ENCODE measurements around the gene CSNK1E.

The CSNK1E gene

GRCh38 chr22:38305471-38306448, 11.5 kb downstream of the CSNK1E start:
- DNase-seq (ENCODE audit: low spot score), result no peak

DNA sequence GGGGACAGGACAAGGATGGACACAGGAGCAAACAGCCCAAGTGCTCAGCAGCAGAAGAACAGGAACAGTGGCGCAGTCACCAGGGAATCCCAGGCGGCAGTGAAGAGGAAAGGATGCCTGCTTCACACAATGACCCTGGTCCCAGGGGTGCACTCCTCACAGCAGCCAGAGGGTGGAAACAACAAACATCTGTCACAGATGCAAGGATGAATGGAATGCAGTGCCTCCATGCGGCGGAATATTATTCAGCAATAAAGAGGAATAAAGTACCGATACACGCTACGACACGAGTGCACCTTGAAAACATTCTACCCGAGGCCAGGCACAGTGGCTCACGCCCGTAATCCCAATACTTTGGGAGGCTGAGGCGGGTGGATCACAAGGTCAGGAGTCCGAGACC, 12.7 kb downstream of the CSNK1E start:
- DNase-seq (ENCODE audit: low spot score), result no peak

DNA sequence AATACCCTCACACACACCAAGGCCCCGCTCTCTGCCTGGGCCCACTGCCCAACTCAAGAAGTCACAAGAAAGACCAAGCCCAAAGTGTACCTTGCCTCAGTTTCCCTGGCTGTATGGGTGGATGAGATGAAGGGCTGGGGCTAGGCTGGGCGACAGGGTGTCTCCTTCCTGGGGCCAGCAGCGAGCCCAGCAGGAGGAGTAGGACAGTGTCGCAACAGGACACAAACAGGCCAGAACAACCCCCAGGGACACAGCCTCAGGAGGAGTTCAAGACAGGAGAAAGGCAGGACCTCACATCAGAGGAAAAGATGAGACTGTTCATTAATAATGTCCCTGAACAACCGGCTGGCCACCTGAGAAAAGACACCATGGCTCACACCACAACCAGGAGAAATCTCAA, 13.3 kb downstream of the CSNK1E start:
- no peak for DNase-seq (ENCODE audit: low spot score)

DNA sequence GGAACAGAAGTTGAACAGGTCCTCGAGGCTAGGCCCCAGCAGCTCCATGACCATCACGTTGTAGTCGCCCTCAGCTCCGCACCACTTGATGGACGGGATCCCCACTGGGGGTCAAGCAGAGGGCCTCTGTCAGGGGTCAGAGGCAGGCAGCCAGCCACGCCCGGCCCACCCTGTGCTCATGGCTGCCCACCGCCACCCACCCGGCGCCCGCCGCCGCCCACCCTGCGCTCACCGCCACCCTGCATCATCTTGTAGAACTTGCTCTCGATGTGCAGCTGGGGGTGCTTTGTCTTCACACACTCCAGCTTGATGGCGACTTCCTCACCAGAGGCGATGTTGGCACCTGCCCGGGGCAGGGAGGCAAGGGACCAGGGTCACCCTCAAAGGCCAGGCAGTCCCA, 14.3 kb downstream of the CSNK1E start:
- DNase-seq (ENCODE audit: low spot score), result no peak

GRCh38 chr22:38300946-38301345, 16.3 kb downstream of the CSNK1E start:
- DNase-seq (ENCODE audit: low spot score), result no peak

DNA sequence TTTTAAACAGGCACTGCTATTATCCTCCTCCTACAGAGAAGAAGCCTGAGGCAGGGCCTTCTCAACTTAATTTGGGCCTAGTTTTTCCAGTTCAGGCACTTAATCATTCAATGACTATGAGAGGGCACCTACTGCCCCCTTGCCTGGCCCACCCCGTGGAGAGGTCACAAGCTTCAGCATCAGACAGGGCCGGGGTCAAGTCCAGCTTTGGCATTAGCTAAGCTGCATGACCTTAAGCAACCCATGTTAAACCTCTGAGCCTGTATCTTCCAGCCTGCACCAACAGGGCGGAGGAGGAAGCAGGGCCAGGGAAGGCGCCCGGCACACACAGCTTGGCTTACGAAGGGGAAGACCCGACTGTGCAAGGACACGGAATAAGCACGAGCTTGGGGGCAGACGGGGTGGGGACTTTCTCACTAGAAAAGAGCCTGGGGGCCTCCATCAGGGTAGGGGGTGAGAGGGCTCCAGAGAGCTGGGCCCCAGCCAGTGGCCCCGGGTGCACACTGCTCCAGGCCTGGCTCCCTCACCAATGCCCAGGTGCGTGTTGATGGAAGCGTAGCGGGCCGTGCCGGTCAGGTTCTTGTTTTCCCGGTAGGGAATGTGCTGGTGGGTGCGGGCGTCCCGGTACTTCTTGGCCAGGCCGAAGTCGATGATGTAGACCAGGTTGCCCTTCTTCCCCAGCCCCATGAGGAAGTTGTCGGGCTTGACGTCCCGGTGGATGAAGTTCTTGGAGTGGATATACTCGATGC, 16.9 kb downstream of the CSNK1E start:
- no peak for DNase-seq (ENCODE audit: low spot score)

DNA sequence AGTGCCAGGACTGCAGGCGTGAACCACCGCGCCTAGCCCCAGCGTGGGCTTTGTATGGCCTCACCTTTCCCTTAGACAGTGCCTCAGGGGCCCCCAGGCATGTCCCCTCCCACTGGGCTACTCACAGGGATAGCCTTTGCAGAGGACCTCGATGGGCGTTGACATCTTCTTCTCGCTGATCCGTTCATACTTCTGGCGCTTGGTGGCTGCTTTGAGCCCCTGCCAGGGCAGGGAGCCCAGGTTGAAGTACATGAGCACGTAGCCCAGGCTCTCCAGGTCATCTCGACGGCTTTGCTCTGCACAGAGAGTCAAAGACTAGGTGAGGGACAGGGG, 17.5 kb downstream of the CSNK1E start:
- DNase-seq (ENCODE audit: low spot score), result no peak

DNA sequence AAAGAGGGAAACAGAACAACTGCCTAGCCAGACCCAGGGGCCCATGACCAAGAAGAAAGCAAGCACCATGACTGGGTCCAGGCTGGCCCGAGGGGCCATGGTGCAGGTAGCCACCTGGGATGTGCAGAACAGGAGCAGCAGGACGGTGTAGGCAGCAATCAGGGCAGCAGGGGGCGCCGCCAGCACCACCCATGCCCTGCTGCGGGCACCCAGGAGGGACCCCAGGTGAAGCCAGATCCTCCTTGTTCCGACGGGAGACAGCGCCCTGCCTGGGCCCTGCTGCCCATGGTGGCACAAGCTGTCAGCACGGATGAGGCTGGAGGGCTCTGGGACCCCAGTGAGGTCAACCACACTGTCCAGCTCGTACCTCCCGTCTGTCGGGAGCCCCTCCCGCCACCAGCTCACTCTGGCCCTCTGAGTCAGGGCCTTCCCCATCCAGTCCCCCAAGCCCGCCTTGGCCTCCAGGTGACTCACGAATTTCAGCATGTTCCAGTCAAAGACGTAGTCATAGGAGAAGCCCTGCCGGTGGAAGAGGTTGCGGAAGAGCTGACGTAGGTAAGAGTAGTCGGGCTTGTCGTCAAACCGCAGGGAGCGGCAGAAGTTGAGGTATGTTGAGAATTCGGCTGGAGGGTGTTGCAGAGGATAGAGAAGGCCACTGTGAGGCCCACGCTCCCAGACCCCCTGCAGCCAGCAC, 18.8 kb downstream of the CSNK1E start:
- no peak for DNase-seq (ENCODE audit: low spot score)

- DNase-seq (ENCODE audit: low spot score), result no peak
Observed at GRCh38 chr22:38296372-38296771, 20.9 kb downstream of the CSNK1E start.

DNA sequence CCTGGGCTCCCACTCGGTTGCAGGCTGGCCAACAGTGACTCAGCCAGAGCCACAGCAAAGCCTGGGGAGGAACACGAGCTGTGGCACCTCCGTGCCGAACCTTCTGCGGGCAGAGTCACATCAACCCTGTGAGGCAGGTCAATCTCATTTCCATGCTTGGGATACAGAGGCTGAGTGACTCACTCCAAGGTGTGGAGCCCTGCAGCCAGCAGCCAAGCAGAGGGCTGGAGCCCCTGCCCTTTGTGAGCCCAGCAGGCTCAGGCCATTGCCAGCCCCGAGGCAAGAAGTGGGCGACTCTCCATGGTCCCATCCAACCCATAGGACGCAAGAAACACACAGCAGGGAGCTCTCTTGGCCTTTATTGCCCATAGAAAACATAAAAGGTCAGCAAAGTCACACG, 21.4 kb downstream of the CSNK1E start:
- DNase-seq (ENCODE audit: low spot score), result no peak

DNA sequence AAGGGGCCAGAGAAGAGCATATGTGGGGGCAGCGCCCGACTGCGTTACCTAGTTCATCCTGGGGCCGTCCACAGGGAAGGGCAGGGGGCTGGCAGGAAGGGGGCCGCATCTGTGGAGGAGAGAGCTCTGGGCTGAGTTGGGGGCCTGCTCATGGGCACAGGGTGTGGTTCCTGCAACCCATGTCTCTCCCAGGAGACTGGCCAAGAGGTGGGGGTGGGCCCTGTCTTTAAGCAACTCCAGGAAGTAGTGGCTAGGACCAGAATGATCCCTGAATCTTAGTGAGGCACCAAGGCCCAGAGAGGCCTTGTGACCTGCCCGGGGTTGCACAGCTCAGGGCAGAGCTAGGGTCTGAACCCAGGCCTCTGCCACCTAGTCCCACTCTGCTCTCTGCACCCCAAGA, 21.9 kb downstream of the CSNK1E start:
- DNase-seq (ENCODE audit: low spot score), result no peak

- no peak for DNase-seq (ENCODE audit: low spot score)
Observed at GRCh38 chr22:38294193-38294592, 23.0 kb downstream of the CSNK1E start.

DNA sequence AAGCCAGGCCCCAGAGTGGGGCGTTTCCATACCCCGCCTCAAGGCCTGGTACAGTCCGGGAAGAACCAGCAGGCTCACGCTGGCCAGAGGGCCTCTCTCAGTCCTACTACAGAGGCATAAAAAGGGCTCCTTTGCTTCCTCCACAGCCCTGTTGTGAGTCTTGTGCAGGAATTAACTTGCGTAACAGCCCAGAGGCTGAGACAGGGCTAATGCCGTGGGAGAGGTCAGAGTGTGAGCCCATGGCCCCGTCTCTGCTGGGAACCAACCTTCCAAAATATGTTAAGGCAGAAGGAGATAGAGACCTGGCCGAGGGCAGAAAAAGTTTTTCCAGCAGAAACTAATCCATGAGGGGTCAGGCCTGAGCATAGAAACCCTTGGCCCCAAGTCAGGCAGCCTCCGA, 24.5 kb downstream of the CSNK1E start:
- no peak for DNase-seq (ENCODE audit: low spot score)

DNA sequence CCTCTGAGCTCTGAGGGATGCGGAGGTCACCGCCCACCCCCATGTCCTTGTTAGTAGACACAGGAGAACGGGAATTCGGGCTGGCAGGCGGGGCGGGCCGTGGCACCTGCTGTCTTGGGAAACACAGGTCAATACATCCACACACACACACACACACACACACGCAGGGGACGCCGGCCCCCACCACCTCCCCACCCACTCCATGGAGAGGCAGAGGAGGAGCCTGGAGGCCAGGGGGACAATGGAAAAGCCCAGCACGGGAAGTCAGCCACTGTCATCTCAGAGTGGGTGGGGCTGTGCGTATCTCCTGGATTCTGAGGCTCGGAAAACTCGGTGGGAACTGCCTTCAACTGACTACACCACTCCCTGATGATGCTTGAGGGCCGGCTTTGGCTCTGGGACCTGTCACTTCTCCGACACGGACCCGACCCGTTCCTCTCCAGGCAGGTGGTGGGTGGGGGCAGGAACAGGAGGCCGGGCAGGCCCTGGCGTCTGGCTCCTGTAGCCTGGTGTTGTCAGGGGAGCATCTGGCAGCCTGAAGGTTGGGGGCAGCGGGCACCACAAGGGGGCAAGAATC, 25.9 kb downstream of the CSNK1E start:
- no peak for DNase-seq (ENCODE audit: low spot score)

DNA sequence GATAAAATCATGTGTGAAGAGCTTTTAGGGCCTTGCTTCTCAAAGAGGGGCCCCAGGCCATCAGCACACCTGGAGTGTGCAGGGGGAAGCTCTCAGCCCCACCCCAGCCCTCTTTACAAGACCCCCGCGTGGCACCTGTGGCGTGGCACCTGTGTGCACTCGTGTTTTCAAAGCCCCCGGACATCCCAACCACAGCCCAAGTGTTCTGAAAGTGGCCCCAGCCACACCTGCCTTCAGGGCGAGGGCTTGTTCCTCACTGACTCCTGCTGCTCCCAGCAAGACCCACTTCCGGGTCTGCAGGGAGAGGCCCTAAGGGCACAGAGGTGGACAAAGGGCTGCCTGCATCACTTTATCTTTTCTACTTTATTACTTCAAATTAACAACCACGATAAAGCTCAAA, 26.9 kb downstream of the CSNK1E start:
- DNase-seq (ENCODE audit: low spot score), result no peak

DNA sequence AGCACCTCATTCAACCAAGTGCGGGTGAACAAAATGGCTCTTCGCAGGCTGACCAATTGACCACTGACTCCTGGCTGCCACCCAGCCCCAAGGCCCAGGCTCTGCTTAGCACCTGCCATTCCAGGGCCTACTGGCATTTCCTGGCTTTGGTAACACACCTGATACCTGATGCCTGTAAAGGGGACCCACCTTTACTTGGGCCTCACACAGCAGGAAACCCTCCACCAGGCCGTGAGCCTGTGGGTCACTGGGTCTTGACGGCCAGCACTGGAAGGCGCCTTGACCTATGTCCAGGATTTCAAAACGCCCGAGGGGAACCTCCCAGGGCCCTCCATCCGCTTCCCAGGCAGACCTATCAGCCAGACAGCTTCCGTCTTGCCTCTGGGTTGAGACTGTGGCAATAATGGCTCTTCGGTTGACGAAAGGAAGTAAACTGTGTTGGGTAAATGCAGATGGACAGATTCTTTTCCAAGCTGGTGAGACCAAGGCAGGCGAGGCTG, 27.6 kb downstream of the CSNK1E start:
- no peak for DNase-seq (ENCODE audit: low spot score)

GRCh38 chr22:38286915-38287669, 30.1 kb downstream of the CSNK1E start:
- no peak for DNase-seq (ENCODE audit: low spot score)

DNA sequence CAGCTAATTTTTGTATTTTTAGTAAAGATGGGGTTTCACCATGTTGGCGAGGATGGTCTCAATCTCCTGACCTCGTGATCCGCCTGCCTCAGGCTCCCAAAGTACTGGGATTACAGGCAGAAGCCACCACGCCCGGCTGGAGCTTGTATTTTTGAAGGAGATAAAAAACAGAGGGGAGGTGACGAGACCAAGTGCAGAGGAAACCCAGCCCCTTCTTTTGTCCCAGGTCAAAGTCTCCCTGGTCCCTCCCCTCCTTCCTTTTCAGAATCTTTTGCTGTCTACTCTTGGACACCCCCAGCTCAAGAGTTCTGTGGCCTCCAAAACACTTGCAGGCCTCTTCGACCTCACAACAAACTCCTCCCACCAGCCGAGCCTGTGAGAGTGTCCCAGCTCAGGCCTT, 32.2 kb downstream of the CSNK1E start:
- no peak for DNase-seq (ENCODE audit: low spot score)

DNA sequence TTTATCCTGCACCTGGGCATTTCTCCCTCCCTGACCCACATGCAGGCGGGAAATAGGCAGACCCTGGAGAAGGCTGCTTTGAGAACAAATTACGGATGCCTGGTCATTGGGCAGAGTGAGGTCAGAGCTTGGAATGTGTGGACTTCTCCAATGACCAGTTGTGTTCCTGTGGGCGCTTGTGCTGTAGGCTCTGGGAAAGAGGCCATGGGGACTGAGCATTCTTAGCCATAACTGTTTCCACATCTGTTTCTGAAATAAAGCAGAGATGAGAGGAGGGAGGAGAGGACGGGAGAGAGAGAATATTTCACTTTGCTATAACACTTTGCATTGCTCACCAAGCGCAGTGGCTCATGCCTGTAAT, 33.2 kb downstream of the CSNK1E start:
- DNase-seq (ENCODE audit: low spot score), result peak; percentile 91

- no peak for DNase-seq (ENCODE audit: low spot score)
Observed at GRCh38 chr22:38282397-38282796, 34.8 kb downstream of the CSNK1E start.

DNA sequence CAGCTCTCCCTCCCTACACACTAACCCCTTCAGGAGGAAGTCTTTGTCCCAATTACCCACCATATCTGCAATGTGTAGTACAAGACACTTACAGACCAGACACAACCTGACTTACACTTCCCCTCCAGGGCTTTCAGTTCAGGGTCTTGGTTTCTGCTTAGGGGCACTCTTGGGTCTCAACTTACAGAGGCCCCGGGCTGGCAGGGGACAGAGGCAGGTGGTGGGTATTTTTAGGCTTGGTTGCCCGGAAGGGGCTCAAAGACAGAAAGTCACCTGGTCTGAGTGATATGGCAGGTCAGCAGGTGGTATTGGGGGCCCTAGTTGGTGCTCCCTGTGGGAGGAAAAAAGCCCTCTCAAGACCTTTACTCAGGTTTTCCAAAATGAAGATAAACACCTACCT, 41.1 kb downstream of the CSNK1E start:
- no peak for DNase-seq (ENCODE audit: low spot score)
